ENCODE data around the gene SLAMF7.
A peak's percentile ranks its signal among the peaks of the same experiment; 100 is the strongest.

The SLAMF7 gene

DNA sequence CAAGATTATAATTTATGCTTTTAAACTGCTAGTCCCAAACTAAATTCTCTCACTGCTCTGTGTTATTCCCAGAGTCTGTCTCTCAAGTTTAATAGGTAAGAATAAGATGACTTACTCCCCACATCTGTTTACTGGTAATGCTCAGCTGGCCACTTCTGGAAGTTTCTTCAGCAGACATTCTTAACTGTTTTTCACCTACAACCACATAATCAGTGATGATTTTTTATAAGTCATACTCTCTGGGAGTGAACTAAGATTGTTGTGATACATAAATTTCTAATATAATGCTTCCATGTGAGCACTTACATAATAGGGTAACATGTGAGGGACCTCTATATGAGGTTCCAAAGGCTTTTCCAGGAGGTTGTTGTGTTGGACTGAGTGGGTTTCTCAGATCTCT lies 8.7 kb downstream of the SLAMF7 start:
- no peak for DNase-seq

DNA sequence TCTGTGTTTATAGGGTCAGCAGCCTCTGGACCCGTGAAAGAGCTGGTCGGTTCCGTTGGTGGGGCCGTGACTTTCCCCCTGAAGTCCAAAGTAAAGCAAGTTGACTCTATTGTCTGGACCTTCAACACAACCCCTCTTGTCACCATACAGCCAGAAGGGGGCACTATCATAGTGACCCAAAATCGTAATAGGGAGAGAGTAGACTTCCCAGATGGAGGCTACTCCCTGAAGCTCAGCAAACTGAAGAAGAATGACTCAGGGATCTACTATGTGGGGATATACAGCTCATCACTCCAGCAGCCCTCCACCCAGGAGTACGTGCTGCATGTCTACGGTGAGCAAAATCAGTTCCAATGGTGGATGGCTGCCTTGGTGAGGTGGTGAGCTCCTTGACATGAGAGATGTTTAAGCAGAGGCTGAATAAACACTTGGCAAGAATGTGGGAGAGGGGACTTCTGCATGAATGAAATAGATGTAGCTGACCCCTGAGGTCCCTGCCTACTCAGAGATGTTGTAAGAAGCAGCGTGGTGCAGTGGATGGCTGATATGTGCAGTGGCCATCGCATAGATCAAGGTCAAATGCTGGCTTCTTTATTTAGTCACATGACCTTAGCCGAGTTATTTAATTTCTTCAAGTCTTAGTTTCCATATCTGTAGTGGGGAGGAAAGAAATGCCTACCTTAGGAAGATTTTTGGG lies 9.3 kb downstream of the SLAMF7 start:
- DNase-seq, result no peak

DNA sequence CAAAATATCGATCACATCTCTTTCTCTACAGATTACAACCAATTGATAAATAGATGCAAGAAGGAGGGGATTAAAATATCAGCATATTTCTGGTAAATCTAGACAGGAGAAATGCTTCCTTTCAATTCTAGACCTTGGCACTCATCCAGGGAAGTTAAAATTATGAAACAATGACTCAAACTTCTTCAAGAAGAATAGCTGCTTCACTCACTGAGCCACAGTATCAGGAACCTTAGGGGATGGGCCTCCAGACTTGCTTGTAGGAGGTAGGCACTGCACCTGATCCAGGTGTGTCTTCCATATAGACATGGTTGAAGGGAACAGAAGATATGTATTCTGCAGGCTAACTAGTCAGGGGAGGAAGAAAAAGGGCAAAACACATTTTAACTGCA lies 9.8 kb downstream of the SLAMF7 start:
- peak; percentile 34 for DNase-seq

DNA sequence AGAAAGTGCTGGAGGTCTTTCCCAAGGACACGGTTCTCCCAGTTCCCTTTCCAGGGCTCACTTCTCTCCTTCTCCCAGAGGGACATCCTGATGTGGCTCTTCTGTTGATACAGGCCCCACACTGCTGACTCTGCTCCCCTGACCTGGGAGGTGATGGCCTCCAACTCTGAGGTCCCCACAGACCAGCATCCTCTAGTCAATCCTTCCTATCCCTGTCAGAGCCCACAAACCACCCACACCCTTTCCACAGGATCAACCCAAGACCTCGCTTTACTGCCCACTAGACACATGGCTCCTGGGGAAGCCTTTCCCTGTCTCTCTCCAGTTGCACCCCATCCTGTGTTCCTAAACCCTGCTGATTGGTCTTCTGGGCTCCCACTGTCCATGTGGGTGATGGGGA lies 11.6 kb downstream of the SLAMF7 start:
- no peak for DNase-seq

DNA sequence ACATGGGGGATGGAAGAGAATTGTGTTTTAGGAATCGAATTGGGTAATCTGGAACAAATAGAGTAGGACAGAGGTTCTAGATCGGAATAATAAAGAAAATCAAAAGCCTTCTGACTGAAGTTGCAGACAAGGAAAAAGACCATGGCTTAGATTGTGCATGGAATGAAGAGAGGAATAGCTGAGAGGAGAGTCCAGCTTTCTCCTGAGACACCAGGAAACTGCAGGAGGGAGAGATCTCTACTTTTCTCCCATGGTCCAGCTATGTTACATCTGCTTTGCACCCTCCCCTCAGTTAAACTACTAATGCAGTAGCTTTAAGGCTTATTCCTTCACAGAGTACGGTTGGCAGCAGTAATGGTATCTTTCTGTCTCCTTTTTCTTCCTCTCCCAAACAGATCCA lies 13.4 kb downstream of the SLAMF7 start:
- DNase-seq, result no peak

DNA sequence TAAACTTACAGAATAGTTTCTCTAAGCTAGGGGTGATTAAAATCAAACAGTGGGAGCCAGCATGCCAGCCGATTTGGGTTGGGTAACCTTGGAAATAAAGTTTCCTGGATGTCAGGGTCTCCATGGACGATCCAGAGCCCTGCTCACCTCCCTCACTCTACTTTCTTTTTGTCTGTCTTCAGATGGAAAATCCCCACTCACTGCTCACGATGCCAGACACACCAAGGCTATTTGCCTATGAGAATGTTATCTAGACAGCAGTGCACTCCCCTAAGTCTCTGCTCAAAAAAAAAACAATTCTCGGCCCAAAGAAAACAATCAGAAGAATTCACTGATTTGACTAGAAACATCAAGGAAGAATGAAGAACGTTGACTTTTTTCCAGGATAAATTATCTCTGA lies 13.9 kb downstream of the SLAMF7 start:
- DNase-seq, result no peak

DNA sequence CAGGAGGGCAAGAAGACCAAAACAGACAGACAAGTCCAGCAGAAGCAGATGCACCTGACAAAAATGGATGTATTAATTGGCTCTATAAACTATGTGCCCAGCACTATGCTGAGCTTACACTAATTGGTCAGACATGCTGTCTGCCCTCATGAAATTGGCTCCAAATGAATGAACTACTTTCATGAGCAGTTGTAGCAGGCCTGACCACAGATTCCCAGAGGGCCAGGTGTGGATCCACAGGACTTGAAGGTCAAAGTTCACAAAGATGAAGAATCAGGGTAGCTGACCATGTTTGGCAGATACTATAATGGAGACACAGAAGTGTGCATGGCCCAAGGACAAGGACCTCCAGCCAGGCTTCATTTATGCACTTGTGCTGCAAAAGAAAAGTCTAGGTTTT lies 14.5 kb downstream of the SLAMF7 start:
- DNase-seq, result no peak

DNA sequence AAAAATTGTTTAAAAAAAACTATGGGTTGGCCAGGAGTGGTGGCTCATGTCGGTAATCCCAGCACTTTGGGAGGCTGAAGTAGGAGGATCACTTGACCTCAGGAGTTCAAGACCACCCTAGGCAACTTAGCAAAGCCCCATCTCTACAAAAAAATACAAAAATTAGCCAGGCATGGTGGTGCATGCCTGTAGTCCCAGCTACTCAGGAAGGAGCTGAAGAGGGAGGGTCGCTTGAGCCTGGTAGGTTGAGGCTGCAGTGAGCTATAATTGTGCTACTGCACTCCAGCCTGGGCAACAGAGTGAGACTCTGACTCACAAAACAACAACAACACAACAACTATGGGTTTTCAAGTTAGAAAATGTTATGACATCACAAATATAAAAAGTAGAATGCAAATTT lies 16.4 kb downstream of the SLAMF7 start:
- no peak for DNase-seq

DNA sequence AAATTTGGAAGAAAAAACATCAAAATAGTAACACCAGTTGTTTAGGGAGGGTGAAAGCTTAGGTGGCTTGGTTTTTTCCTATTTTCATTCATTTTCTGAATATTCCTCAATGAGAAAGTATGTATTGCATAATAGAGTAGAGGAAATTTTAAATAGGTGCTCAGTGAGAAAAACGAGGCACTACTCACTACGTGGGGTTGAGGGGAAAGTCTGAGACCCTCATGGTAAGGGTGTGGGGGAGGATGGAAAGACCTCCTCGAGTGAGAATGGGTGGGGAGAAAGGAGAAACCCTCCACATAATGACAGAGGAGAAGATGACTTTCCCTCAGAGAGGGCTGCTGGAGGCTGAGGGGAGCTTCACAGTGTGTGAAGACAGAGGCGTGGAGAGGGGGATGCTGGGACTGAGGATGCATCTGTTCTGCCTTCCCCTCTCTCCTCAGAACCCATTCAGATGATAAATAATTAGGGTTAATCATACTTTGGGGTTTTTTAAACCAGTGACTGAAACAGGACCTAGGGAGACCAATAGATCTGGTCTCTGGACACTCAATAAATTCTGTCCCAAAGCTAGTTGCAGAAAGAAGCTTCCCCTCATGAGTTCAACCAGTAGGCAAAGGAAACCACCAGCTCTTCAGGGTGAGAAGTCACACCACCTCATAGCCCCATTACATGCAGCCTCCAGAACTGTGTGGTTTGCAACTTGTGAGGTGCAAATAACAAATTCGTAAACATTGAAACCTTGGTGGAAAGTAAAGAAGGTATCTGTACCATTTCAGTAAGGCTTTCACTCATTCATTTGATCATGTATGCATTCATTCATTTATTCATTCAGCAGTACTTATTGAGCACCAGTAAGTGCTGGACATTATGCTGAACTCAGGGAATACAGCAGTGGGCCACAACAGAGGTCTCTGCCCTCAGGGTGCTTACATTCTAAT lies 17.1 kb downstream of the SLAMF7 start:
- no peak for DNase-seq

DNA sequence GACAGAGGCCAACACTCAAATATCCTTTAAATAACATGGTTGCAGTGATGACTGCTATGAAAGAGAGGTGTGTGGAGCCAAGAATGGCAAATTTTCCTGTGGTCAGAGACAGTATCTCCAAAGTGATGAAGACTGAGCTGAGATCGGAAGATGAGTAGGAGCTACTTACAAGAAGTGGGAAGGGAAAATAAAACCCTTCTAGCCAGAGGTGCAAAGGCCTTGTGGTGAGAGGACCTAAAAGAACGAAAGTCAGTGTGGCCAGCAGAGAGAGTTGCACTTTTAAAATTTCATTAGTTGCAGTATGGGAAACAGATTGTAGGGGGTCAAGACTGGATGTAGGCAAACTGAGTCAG lies 17.8 kb downstream of the SLAMF7 start:
- no peak for DNase-seq

DNA sequence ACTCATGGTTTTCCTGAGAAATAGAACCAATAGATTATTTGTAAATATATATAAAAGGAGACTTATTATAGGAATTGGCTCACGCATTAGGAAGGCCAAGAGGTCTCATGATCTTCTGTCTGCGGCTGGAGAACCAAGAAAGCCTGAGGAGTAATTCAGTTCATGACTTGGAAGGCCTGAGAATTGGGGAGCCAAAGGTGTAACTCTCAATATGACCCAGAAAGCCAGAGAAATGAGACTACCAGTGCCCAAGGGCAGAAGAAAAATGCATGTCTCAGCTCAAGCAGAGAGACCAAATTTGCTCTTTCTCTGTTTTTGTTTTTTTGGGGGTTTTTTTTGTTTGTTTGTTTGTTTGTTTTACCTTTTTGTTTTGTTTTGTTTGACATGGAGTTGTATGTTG lies 19.5 kb downstream of the SLAMF7 start:
- DNase-seq, result no peak

DNA sequence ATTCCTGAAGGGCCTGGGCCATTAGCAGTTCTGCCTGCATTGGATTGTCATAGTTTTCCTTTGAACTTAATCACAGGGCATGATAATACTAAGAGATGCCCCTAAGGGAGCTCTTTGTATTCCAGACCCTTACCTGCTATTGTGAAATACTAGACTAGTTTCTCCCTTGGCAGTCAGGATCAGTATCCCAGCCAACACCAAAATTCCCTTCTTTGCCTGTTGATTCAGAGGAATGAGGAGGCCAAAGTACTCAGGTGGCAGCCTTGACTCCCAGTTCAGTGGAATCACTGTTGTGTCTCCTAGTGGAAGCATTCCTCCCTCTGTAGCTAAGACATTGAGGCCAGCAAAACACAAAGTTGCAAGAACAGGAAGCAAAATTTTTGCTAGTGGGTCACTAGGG lies 20.7 kb downstream of the SLAMF7 start:
- no peak for DNase-seq

DNA sequence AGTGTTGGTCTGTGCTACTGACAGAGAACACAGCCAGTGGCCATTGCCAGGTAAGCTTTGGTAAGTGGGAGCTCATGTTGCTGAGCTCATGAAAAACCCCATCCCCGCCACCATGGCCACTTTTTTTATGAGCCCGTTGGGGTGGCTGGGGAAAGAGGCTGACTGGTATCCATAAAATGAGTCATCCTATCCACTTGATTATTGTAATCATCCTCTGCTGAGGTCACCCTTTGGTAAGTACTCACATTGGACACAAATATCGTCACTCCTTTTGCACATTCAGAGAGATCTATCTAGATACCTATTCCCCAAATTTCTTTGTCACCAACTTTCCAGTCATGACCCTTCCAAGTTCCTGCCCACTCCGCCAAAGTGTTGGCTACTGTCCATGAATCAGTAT lies 22.0 kb downstream of the SLAMF7 start:
- no peak for DNase-seq

DNA sequence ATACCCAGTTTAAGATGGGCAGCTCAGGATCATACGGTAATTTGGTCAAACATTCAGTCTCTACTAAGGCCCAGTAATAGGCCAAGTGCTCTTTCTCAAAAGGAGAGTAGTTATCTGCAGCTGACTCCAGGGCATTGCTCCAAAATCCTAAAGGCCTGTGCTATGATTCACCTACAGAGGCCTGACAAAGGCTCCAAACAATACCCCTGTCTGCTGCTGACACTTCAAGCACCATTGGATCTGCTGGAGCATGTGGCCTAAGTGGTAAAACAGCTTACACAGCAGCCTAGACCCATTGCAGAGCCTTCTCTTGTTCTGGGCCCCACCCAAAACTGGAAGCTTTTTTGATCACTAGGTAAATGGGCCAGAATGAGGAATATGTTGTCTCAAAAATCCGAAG lies 22.8 kb downstream of the SLAMF7 start:
- DNase-seq, result no peak

DNA sequence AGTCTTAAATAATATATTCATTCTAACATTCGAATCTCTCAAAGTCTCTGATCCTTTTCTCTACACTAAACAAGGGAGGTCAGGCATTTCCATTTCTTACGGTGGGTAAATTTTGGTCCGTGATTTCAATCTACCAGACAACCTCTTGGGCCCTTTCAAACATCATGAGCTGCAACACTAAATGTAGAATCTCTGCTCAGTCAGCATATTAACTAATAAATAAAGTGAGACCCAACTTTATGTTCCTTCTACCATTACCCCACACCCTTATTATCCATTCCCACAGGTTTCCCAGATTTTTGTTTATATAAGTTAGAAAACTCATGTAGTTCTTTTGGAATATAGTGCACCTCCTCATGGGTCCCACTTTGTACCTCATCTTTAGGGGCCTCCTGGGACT lies 24.9 kb downstream of the SLAMF7 start:
- no peak for DNase-seq

DNA sequence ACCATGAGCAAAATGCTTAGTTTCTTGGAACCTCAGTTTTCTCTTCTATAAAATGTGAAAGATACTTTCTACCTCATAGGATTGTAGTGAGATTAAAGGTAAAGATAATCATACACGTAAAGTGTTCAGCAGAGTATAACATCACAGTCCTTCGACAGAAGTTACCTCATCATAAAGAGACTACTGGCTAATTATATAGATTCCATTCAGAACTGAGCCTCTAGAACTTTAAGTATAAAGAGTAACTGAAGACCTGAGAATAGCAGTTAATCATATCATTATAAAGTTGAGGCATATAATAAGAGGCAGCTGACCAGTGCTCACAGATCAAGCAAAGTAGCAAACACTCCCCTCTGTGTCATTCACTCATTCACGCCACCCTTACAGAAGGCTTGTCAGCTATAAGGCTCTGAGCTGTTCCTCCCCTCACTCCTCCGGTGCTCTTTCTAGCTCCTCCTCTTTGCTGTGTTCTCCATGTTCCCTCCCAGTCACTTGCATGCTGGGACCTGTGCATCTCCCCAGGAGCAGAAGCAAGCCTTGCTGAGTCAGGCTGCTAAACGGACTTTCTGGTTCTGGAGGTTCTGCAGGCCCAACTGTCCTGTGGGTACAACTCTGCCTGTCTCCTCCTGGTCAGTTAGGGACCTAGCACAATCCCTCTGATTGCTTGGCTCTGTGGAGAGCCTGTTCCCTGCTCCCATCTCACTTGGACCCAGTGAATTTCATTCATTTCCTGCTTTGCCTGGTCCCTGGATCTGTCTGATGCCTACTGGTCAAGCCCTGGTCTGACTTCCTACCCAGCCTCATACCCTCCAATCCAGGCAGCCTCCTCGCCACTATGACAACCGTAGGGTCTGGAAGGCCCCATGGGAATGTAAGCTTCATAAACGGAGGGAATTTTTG lies 28.6 kb downstream of the SLAMF7 start:
- no peak for DNase-seq

DNA sequence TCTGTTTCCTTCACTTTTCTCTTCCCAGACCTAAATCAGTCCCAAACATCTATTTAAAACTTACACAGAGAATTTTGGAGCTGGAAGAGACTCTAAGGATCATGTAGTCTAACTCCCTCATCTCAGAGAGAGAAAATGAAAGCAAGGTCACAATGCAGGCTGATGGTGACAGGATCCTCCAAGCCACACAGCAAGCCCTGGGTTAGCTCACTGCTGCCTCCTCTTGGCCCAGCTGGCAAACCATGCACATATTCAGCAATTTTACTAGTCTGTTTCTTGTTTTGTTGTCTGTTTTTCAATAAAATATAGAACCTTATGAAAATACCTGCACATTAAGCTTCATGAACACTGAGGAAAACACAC lies 29.2 kb downstream of the SLAMF7 start:
- DNase-seq, result peak; percentile 67

DNA sequence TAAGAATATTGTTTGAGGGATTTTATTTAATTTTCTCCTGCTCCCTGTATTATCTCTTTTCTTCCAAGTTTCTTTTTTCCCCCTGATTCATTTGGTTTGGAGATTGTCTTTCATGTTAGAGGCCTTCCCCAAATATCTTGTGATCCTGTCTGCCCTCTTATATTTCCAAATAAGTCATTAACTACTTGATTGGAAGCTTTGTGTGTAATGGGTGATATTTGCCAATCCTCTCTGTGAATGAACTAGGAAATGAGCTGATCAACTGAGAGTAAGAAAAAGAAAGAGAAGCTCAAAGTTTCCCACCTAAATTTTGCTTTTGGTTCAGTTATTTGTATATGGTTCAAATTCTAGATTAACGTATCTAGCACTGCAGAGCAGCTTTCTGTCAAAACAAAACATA lies 33.3 kb downstream of the SLAMF7 start:
- no peak for DNase-seq

DNA sequence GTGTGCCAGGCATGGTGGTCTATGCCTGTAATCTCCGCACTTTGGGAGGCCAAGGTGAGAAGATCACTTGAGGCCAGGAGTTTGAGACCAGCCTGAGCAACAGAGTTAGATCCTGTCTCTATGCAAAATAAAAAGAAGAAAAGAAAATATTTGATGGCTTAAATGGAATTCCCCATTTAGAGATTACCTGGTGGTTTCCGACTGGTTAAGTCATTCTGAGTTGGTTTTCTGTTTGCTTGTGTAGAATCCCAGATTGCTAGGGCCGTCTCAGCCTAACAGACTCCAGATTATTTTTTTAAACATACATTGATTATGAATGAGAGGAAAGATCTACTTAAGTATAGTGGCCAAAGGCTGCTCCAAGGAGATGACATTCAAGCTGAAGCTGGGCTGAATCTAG lies 34.0 kb downstream of the SLAMF7 start:
- DNase-seq, result no peak

DNA sequence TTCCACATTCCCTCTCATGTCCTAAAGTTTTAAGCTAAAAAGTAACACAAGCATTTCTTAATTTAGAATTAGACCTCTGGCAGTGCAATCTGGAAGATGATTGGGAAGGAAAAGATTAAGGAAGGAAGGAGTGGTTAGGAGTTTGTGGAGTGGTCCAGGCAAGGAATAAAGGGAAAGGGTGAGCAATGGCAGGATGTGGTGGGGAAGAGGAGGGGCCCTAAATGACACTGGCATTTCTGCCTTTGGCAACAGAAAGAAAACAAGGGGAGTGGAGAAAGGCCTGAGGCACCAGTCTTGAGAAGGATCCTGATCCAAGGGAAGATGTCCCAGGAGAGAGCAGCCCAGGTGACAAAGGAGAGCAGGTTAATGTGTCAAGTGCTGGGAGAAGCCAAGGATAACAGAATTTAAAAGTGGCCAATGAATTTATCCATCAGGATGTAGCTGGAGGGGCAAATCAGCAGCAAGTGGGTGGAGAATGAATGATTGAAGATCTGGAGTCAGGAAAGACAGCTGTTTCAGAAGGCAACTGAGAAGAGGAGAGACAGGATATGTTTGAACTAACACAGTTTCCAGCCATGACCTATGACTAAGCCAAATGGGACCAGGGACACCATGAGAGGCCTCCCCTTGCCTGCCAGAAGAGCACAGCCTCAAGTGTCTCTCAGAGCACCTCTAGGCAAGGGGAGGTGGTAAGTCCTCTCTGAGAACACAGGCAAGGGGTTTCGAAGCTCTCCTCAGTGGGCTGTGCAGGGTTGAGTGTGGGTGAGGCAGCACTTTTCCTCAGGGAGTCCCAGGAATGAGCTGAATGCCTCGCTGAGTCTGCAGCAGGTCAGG lies 36.1 kb downstream of the SLAMF7 start:
- no peak for DNase-seq

DNA sequence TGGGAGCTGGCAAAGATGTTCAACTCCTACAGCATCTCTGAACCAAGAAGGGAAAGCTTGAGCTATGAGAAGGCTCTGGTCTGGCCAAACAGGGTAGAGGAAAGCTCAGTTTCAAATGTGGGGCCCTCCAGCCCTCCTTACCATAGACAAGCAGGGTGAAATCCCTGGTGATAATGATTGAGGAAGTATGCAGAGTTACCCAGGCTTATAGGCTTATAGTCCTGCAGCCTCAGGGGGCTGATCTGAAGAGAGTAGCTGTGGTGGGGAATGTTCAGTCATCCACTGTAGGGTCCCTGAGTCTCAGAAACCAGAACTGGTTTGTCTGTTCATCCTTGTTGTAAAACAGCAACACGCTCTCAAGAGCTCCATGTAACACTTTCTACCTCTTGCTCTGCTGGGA lies 37.1 kb downstream of the SLAMF7 start:
- DNase-seq, result no peak

DNA sequence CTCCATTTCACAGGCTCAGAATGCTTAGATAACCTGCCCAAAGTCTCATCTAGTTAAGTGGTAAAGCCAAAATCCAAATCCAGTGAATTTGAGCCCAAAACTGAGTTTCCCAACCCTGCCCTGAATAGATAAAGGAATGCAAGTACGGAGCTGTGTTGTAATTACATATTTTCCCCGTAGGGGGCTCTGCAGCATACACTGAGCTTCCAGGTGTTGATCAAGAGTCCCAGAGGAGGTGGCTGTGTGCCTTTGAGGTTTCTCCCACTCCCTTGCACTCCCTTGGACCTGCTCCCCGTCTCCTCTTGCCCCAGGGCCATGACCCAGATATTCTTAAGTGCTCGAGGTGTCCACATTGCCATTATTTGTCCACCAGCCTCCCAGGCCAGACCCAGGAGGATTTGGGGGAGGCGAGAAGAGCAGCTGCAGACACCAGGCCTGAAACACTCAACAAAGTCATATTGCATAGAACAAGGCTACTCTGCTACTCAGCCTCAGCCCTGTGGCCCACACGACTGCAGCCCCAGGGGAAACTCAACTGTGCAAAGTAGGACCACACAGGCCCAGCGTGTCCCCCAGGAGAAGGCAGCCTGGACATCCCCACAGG lies 38.5 kb downstream of the SLAMF7 start:
- peak; percentile 75 for DNase-seq

Data from RPMI8226 (cell line).